Measurements from ENCODE around the gene RTBDN. TPM values are rescaled to one million over a fixed set of nuclear protein-coding genes. Genes with fewer than 3 reads are reported as not detected.

RTBDN gene
- not detected in 2 replicates for total RNA-seq
- long read RNA-seq: 0 reads

GRCh38 chr19:12834566-12834943 is at the start of gene RTBDN:
Gene RTBDN, minus strand, starts transcription at chr19:12834579. Its CDS starts 4,600 bp downstream, at chr19:12829979.
- no peak for DNase-seq (ENCODE audit: low spot score, unreplicated experiment)
- no peak for TF ChIP-seq CTCF (IDR thresholded peaks at IDR 0.05; ENCODE audit: unreplicated experiment)
- no peaks in the 10 kb centered on the region for H3K36me3 Mint-ChIP-seq (ENCODE audit: insufficient read depth)
- H3K27me3 Mint-ChIP-seq: peaks cover 82% of the 10 kb centered on the region
- H3K4me3 Mint-ChIP-seq (ENCODE audit: low read depth): peak within 1 kb of the TSS; percentile 55
- H3K27ac Mint-ChIP-seq: no peak within 1 kb of the TSS
- H3K9me3 Mint-ChIP-seq (ENCODE audit: low read depth): no peaks in the 10 kb centered on the region
- H3K4me1 Mint-ChIP-seq (ENCODE audit: low read depth): peaks cover 1% of the 10 kb centered on the region

- Mint-ChIP-seq H3K4me3 (ENCODE audit: low read depth) (peak overlapping the region; percentile 60), H3K27me3 (peaks cover 12% of the 10 kb centered on the region), H3K27ac (peak overlapping the region; percentile 73), H3K36me3 (ENCODE audit: insufficient read depth) (peaks cover 3% of the 10 kb centered on the region), H3K4me1 (ENCODE audit: low read depth) (peaks cover 10% of the 10 kb centered on the region), H3K9me3 (ENCODE audit: low read depth) (no peaks in the 10 kb centered on the region)
- no peak for TF ChIP-seq CTCF (IDR thresholded peaks at IDR 0.05; ENCODE audit: unreplicated experiment)
- DNase-seq (ENCODE audit: low spot score, unreplicated experiment): no peak
These were observed 48.2 kb upstream of the RTBDN start for GRCh38 chr19:12882589-12882988.

DNA sequence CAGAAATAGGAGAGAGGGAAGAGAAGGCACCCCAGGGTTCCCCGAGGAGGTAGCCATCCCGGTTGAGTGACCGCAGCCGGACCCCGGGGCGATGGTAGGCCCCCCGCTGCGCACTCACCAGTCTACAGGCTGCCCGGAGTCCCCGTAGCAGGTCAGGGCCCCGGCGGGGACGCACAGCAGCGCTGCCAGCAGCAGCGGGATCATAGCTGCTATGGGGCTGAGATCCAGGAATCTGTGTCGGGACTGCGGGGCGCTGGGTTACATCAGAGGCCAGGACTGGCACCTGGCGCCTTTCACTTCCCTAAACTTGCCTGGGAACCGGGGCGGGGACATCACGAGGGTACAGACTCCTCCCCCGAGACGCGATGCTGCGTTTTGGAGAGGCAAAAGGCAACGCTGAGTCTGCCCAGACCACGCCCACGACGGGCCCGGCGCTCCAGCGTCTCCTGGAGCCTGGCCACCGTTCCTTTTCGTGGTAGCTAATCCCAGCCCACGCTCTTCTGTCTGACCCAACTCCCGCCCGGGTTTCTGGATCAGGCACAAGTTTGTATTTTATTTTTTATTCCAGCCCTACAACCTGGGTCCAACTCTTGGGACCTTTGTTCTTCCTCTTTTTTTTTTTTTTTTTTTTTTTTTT is 46.9 kb upstream of the RTBDN start, which contains the start of gene DNASE2:
DNASE2 (minus strand) TSS at position 278 of the 637 bp plus-strand sequence; CDS start at position 204, 74 bp downstream.
- TF ChIP-seq CTCF (IDR thresholded peaks at IDR 0.05; ENCODE audit: unreplicated experiment): no peak
- Mint-ChIP-seq H3K4me1 (ENCODE audit: low read depth) (peaks cover 8% of the 10 kb centered on the region), H3K27ac (peak within 1 kb of the TSS; percentile 97), H3K36me3 (ENCODE audit: insufficient read depth) (peaks cover 3% of the 10 kb centered on the region), H3K4me3 (ENCODE audit: low read depth) (peak within 1 kb of the TSS; percentile 82), H3K27me3 (peaks cover 6% of the 10 kb centered on the region), H3K9me3 (ENCODE audit: low read depth) (no peaks in the 10 kb centered on the region)
- peak; percentile 78 for DNase-seq (ENCODE audit: low spot score, unreplicated experiment)

DNA sequence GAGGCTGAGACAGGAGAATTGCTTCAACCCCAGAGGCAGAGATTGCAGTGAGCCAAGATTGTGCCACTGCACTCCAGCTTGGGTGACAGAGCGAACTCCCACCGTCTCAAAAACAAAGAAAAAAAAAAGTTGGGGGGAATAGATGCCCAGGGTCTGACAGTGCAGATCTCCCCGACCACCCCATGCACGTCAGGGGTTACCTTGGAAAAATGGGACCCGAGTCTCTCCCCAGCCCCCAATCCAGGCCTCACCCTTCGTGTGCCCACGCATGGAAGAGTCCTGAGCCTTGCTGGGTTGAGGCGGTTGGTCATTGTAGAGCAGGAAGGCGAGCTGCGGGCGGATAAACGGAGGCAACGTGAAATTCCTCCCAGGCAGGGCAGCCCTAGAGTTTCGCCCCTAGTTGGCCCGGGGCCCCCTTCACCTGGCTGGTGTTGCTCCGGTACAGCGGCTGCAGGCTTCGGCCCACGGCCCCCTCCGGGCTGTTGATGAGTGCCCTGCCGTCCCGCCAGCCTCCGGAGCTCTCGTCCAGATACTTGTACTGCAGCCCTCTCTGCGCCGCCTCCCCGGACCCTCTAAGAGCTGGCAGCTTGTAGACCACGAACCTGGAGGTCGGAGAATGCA is 46.3 kb upstream of the RTBDN start:
- H3K27me3 Mint-ChIP-seq: peaks cover 3% of the 10 kb centered on the region
- no peak for TF ChIP-seq CTCF (IDR thresholded peaks at IDR 0.05; ENCODE audit: unreplicated experiment)

DNA sequence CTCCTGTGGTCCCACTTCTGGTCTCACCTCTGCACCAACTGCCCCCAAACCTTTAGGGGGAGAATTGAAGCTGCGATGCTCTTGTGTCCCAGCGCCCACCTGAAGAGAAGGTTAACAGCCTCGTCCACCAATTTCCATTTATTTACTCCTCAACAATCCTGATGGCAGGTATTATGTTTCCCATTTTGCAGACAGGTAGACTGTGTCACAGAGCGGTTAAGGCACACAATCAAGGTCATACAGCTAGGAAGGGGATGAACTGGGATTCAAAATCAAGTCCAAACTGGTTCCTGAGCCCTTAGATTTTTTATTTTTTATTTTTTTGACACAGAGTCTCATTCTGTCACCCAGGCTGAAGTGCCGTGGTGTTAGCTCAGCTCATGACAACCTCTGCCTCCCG is 40.7 kb upstream of the RTBDN start:
- DNase-seq (ENCODE audit: low spot score, unreplicated experiment): no peak
- H3K9me3 Mint-ChIP-seq (ENCODE audit: low read depth): peaks cover 8% of the 10 kb centered on the region
- no peaks in the 10 kb centered on the region for H3K27me3 Mint-ChIP-seq
- peaks cover 25% of the 10 kb centered on the region for H3K36me3 Mint-ChIP-seq (ENCODE audit: insufficient read depth)
- no peak overlapping the region for H3K4me3 Mint-ChIP-seq (ENCODE audit: low read depth)
- TF ChIP-seq CTCF (IDR thresholded peaks at IDR 0.05; ENCODE audit: unreplicated experiment): no peak
- no peaks in the 10 kb centered on the region for H3K4me1 Mint-ChIP-seq (ENCODE audit: low read depth)
- H3K27ac Mint-ChIP-seq: no peak overlapping the region

More for the DNA sequence above, 46.3 kb upstream of the RTBDN start:
- no peak for DNase-seq (ENCODE audit: low spot score, unreplicated experiment)
- Mint-ChIP-seq H3K4me3 (ENCODE audit: low read depth) (peak overlapping the region; percentile 82), H3K4me1 (ENCODE audit: low read depth) (peaks cover 8% of the 10 kb centered on the region), H3K9me3 (ENCODE audit: low read depth) (no peaks in the 10 kb centered on the region), H3K36me3 (ENCODE audit: insufficient read depth) (peaks cover 3% of the 10 kb centered on the region), H3K27ac (peak overlapping the region; percentile 97)

Measured in progenitor cell of endocrine pancreas (in vitro differentiated cells).